ENCODE data around the gene ARL5B.

The ARL5B gene

GRCh38 chr10:18658271-18659124 lies 733 bp upstream of the ARL5B start:
- no peak for DNase-seq (ENCODE audit: low read depth in 3 of 3)

GRCh38 chr10:18659819-18660535 lies 746 bp downstream of the ARL5B start:
- no peak for DNase-seq (ENCODE audit: low read depth in 3 of 3)

DNA sequence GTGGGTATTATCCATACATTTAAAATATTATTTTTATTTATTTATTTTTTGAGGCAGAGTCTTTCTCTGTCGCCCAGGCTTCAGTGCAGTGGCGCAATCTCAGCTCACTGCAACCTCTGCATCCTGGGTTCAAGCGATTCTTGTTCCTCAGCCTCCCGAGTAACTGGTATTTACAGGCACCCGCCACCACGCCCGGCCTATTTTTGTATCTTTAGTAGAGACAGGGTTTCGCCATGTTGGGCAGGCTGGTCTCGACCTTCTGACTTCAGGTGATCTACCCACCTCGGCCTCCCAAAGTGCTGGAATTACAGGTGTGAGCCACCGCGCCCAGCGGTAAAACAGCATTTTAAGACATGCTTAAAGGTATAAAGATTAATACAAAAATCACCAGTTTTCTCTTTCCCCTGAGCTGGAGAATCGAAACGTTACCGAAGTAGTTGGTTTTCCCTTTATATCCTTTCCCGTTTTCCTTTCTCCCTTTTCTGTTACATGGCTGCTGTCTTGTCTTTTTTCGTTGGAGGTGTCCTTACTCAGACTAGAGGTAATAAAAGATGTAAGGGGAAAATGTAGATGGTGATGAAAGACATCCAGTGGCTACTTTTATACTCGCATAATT lies 1.7 kb downstream of the ARL5B start:
- DNase-seq (ENCODE audit: low read depth in 3 of 3): no peak

DNA sequence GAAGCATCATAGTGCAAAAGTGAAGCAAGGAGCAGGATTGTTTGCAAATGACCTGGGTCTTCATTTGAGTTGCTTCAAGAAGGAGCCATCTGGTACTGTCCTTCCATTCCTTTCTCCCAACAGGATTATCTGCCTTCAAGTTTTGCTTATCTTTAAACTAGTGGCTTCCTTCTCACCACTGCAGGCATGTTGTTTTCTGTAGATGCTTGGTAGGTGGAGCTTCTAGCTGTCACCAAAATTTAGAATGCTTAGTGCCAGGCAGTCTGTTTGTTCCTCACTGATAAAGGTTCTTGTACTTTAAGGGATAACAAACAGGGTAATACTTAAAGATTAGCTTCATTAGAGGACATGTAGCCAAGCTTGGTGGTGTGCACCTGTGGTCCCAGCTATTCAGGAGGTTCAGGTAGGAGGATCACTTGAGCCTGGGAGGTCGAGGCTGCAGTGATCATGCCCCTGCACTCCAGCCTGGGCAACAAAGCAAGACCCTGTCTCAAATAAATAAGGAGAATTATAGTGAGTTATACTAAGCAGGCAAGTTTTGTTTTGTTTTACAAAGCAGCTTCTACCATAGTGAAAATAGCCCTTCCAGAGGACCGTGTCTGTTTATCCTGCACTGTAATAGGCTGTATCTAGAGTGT lies 5.7 kb downstream of the ARL5B start:
- DNase-seq (ENCODE audit: low read depth in 3 of 3): no peak

GRCh38 chr10:18665815-18666558 lies 6.8 kb downstream of the ARL5B start:
- no peak for DNase-seq (ENCODE audit: low read depth in 3 of 3)

DNA sequence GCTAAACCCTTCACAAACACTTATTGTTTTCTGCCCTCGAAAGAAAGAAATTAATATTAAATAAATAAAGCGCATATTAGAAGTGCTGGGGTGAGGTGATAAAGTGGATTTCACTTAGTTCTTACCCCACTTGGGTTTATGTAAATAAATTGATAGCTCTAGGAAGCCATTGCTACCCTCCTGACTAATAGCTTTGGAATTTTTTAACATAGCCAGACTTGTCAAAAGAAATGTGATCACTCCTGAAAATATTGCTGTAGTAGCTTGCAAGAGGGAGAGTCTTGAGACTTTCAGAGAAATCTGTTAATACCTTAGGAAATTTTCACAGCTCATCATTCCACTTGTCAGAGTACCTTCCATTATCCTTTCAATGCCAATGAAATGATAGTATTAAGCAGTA lies 7.6 kb downstream of the ARL5B start:
- no peak for DNase-seq (ENCODE audit: low read depth in 3 of 3)

DNA sequence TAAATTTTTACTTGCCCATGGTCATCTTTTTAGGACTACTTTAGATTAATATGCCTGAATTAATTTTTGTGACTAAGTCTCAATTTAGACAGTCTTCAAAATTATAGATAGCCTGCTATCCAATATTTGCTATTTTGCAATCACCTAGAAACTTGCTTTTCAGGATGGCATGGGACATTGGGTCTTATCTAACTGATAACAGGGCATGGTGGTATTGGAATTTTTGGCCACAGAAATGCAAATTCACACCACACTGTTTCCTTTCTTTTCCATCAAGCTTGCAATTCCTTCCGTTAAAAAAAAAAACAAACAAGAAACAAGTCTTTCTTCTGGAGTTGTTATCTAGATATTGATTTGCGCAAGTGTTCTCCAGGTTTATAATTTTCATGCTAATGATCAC lies 8.8 kb downstream of the ARL5B start:
- no peak for DNase-seq (ENCODE audit: low read depth in 3 of 3)

DNA sequence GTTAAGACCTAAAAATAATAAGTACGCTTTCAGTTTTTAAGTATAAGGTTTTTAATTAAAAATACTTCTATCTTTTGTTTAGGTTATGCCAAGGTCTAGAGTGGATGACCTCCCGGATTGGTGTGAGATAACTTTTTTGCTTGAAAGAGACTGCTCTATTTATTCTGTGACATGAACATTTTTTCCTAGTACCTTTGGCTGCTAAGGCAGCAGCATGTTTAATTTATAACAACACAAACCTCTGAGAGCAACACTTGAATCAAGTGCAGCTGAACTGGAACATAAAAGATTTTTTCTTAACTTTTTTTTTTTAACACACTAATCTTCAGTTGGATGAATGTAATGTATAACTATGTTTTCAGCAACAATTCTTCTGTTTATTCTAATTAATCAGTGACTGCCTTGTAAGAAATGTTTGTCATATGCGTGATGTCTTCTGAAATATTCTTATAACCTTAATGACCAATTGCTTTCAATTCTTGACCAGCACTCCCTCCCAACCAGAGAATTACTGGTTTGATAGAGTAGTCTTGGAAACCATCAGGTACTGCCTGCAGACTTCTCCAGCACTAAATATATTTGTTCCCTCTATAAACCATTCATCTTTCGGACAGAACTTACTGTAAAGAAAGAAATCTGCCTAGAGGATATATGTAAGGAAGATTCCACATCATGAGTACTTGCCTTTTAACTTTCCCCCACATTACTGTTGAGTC lies 16.0 kb downstream of the ARL5B start:
- DNase-seq (ENCODE audit: low read depth in 3 of 3): no peak

DNA sequence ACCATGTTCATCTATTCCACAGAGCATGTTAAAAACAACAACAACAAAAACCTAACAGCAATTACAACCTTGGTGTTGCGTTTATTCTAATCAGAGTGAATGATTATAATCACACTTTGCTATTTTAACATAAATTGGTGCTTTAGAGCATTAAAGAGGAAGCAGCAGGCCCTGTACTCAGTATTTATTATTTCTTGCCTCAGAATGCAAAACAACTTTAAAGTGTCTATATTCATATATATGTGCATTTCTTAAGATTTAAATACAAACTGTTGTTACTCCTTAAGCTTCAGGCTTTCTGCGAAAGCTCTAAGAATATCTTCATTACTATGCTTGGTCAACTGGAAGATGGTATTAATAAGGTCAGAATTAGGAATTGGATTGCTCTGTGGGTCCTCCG lies 21.5 kb downstream of the ARL5B start:
- no peak for DNase-seq (ENCODE audit: low read depth in 3 of 3)

- DNase-seq (ENCODE audit: low read depth in 3 of 3): no peak
These were observed 22.1 kb downstream of the ARL5B start for GRCh38 chr10:18681366-18681765.

DNA sequence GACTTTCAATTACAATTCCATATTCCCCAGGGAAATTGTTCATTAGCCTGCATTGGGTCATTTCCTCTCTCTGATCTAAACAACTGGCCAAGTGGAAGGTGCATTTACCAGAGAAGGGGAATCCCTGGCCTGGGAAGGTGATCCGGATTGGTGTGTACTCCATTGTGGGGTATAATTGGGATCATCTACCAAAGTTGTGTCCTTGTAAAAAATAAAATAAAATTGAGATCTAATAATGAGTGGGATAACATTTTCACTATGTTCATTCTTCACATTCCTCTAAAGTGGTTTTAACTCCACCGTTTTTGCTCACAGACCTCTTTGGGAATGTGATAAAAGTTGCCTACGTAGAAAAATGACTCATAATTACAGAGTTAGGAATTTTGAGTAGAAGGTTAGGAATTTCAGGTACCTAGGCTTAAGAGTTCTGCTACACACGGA lies 22.8 kb downstream of the ARL5B start:
- no peak for DNase-seq (ENCODE audit: low read depth in 3 of 3)

DNA sequence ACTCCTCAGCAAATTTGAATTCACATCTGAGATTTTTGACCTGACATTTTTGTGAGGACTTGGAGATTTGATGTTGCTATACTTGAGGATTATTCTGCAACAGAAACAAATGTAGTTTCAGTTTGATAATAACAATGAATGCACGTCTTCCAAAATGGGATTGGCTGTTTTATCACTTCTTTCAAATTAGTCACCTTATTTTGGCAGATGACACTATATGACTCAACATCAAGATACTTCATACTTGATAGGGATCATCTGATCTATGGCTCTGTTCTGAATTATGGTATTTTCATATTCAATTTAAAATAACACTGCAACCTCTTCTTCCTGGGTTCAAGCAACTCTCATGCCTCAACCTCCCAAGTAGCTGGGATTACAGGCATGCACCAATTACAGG lies 24.2 kb downstream of the ARL5B start:
- DNase-seq (ENCODE audit: low read depth in 3 of 3): no peak

GRCh38 chr10:18684416-18684815 lies 25.2 kb downstream of the ARL5B start:
- DNase-seq (ENCODE audit: low read depth in 3 of 3): no peak

- no peak for DNase-seq (ENCODE audit: low read depth in 3 of 3)
These were observed 25.7 kb downstream of the ARL5B start for GRCh38 chr10:18684953-18685352.

DNA sequence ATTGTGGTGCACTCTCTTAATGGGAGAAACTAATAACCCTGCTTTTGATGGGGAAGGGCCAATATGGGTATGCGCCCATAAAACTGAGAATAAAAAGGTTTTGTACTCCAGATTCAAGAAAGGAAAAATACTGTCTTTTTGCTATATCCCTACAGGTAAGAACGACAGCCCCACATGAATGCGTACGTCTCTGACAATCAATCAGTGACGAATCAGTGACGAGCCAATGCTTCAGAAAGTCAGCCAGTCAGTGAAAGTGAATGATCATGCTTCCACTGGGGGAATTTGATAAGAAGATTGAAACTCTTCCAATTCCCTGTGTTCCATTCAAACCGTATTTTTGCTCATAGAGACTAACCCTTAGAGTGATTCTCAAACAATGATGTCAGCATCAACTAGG lies 26.3 kb downstream of the ARL5B start:
- no peak for DNase-seq (ENCODE audit: low read depth in 3 of 3)

DNA sequence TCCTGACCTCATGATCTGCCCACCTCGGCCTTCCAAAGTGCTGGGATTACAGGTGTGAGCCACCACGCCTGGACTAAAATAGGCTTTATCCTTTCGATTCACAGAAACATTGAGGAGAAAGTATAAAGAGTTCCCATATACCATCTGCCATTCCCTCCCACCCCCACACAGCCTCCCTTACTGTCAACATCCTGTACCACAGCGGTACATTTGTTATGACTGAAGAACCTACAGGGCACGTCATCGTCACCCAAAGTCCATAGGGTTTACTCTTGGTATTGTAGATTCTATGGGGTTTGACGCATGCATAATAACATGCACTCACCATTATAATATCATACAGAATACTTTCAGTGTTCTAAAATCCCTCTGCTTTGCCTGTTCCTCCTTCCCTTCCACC lies 28.0 kb downstream of the ARL5B start:
- no peak for DNase-seq (ENCODE audit: low read depth in 3 of 3)

GRCh38 chr10:18687706-18688105 lies 28.5 kb downstream of the ARL5B start:
- DNase-seq (ENCODE audit: low read depth in 3 of 3): no peak

- DNase-seq (ENCODE audit: low read depth in 3 of 3): no peak
These were observed 30.3 kb downstream of the ARL5B start for GRCh38 chr10:18689498-18689897.

DNA sequence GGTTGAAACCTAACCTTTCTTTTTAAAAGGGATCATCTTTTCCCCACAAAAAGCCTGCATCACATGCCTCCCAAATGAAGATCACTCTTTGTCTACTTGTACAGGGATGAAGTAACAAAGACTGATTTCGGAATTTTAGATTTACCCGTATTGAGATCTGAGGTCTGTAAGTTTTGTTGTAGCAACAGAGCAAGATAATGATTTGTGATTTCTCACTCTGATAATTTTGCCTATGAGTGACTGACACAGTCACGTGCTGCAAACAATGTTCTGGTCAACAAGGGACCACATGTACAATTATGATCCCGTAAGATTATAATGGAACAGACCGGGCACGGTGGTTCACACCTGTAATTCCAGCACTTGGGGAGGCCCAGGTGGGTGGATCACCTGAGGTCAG lies 31.3 kb downstream of the ARL5B start:
- DNase-seq (ENCODE audit: low read depth in 3 of 3): no peak

- DNase-seq (ENCODE audit: low read depth in 3 of 3): no peak
These were observed 40.9 kb downstream of the ARL5B start for GRCh38 chr10:18699849-18700840.
